SK-N-SH treated with all-trans-retinoic acid at 6 μM for 48 hours (cell line): ENCODE results near the gene ADARB2.

Experiments
- POU6F1 ChIP-seq: fragments of 250-450 bp; sonication (Bioruptor Pico); IDR thresholded peaks from 2 replicates; pipeline ENCODE4 v1.8.0; 2021; ENCODE audit warnings: low read depth, mild to moderate bottlenecking, moderate library complexity, borderline replicate concordance
- RARB ChIP-seq: fragments of 250-450 bp; sonication (Bioruptor Pico); IDR thresholded peaks from 2 replicates; pipeline ENCODE4 v1.8.0; 2021; ENCODE audit warnings: mild to moderate bottlenecking, moderate library complexity
- TCF4 ChIP-seq: fragments of 250-450 bp; sonication (Bioruptor Pico); IDR thresholded peaks from 2 replicates; pipeline ENCODE4 v1.8.0; 2021; ENCODE audit warnings: mild to moderate bottlenecking, moderate library complexity, borderline replicate concordance
- TSHZ2 ChIP-seq: fragments of 250-450 bp; sonication (Bioruptor Pico); IDR thresholded peaks from 2 replicates; pipeline ENCODE4 v1.5.0; 2020; ENCODE audit warnings: mild to moderate bottlenecking, moderate library complexity
- ZC3H10 ChIP-seq: fragments of 250-450 bp; sonication (Bioruptor Pico); IDR thresholded peaks from 2 replicates; pipeline ENCODE4 v1.5.1; 2021; ENCODE audit warnings: mild to moderate bottlenecking, moderate library complexity
- ZFP3 ChIP-seq: fragments of 250-450 bp; sonication (Bioruptor Pico); IDR thresholded peaks from 2 replicates; pipeline ENCODE4 v1.5.0; 2020; ENCODE audit warnings: mild to moderate bottlenecking, moderate library complexity
- ZNF565 ChIP-seq: fragments of 450-650 bp; formaldehyde crosslinking; conservative IDR thresholded peaks from 2 replicates; pipeline ENCODE4 v1.5.0; 2020; ENCODE audit warnings: low read depth, mild to moderate bottlenecking, moderate library complexity
- TF ChIP-seq, protein P1 (sequence below): fragments of 250-450 bp; sonication (Bioruptor Pico); IDR thresholded peaks from 2 replicates; pipeline ENCODE4 v1.8.0; 2020; ENCODE audit warnings: mild to moderate bottlenecking, moderate library complexity, borderline replicate concordance
- TF ChIP-seq, protein P2 (sequence below): fragments of 250-450 bp; sonication (Bioruptor Pico); IDR thresholded peaks from 2 replicates; pipeline ENCODE4 v1.5.1; 2021; ENCODE audit warnings: mild to moderate bottlenecking, moderate library complexity

- TF ChIP-seq, protein P1, sequence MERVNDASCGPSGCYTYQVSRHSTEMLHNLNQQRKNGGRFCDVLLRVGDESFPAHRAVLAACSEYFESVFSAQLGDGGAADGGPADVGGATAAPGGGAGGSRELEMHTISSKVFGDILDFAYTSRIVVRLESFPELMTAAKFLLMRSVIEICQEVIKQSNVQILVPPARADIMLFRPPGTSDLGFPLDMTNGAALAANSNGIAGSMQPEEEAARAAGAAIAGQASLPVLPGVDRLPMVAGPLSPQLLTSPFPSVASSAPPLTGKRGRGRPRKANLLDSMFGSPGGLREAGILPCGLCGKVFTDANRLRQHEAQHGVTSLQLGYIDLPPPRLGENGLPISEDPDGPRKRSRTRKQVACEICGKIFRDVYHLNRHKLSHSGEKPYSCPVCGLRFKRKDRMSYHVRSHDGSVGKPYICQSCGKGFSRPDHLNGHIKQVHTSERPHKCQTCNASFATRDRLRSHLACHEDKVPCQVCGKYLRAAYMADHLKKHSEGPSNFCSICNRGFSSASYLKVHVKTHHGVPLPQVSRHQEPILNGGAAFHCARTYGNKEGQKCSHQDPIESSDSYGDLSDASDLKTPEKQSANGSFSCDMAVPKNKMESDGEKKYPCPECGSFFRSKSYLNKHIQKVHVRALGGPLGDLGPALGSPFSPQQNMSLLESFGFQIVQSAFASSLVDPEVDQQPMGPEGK (CRISPR knock-in tag), result no peak
- no peak for TF ChIP-seq RARB
- TF ChIP-seq, protein P2, sequence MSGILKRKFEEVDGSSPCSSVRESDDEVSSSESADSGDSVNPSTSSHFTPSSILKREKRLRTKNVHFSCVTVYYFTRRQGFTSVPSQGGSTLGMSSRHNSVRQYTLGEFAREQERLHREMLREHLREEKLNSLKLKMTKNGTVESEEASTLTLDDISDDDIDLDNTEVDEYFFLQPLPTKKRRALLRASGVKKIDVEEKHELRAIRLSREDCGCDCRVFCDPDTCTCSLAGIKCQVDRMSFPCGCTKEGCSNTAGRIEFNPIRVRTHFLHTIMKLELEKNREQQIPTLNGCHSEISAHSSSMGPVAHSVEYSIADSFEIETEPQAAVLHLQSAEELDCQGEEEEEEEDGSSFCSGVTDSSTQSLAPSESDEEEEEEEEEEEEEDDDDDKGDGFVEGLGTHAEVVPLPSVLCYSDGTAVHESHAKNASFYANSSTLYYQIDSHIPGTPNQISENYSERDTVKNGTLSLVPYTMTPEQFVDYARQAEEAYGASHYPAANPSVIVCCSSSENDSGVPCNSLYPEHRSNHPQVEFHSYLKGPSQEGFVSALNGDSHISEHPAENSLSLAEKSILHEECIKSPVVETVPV, result no peak
- TF ChIP-seq ZNF565 (CRISPR knock-in tag), result no peak
- no peak for TF ChIP-seq ZC3H10 (CRISPR knock-in tag)
- TF ChIP-seq ZFP3 (CRISPR knock-in tag), result no peak
- no peak for TF ChIP-seq TSHZ2 (CRISPR knock-in tag)
- TF ChIP-seq POU6F1 (CRISPR knock-in tag), result no peak
- TF ChIP-seq TCF4, result no peak
These were observed 574.7 kb downstream of the ADARB2 start for GRCh38 chr10:1162481-1163203.
